Parathyroid adenoma (tissue), 2 donors: ENCODE results near the gene CHST12.

Experiments used
- H2AFZ ChIP-seq: fragments of 300-600 bp; sonication (generic); one replicate; pipeline ENCODE4 v1.7.0; 2017; ENCODE audit warnings: antibody characterized with exemption, mild to moderate bottlenecking
- H3K27ac ChIP-seq: fragments of 300-600 bp; sonication (generic); one replicate; pipeline ENCODE4 v1.7.0; 2017
- H3K27me3 ChIP-seq: fragments of 300-600 bp; sonication (generic); one replicate; pipeline ENCODE4 v1.7.0; 2017; ENCODE audit warnings: low read length; ENCODE audit not compliant: control insufficient read depth, insufficient read depth
- H3K36me3 ChIP-seq: fragments of 300-600 bp; sonication (generic); one replicate; pipeline ENCODE4 v1.7.0; 2017; ENCODE audit warnings: low read length; ENCODE audit not compliant: control insufficient read depth, insufficient read depth
- H3K4me1 ChIP-seq: fragments of 300-600 bp; sonication (generic); one replicate; pipeline ENCODE4 v1.7.0; 2017; ENCODE audit warnings: control low read depth
- H3K4me2 ChIP-seq: fragments of 300-600 bp; sonication (generic); one replicate; pipeline ENCODE4 v1.7.0; 2017; ENCODE audit warnings: low read length
- H3K4me3 ChIP-seq: fragments of 300-600 bp; sonication (generic); one replicate; pipeline ENCODE4 v1.7.0; 2017; ENCODE audit warnings: low read depth, low read length
- H3K79me2 ChIP-seq: fragments of 300-600 bp; sonication (generic); one replicate; pipeline ENCODE4 v1.7.0; 2017; ENCODE audit warnings: control low read depth
- H3K9ac ChIP-seq: fragments of 300-600 bp; sonication (generic); one replicate; pipeline ENCODE4 v1.7.0; 2017; ENCODE audit warnings: mild to moderate bottlenecking
- H3K9me3 ChIP-seq: fragments of 300-600 bp; sonication (generic); one replicate; pipeline ENCODE4 v1.7.0; 2017; ENCODE audit warnings: low read length; ENCODE audit not compliant: control insufficient read depth
- TF ChIP-seq, protein P1 (sequence below): fragments of 300-600 bp; sonication (generic); IDR thresholded peaks from one replicate; pipeline ENCODE4 v1.7.0; 2017; ENCODE audit warnings: antibody characterized with exemption, mild to moderate bottlenecking
- donor health status: primary hyperparathyroidism.

Gene CHST12

DNA sequence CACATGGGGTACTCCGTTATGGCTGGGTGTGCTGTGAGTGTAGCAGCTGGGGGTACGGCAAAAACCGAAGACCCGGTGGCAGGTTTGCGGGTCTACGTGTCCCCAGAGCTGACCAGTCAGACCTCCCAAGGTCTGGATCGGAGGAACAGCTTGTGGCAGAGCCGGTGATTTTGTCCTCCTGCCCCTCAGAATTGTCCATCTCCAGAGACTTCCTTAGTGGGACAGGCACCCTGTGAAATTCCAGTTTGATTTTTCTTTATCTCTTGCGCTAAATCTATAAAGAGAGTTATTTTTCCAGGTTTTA, 47.8 kb upstream of the CHST12 start:
- no peaks in the 10 kb centered on the region for H3K9me3 ChIP-seq
- peaks cover 6% of the 10 kb centered on the region for H3K4me1 ChIP-seq
- H3K4me3 ChIP-seq = peak overlapping the region; percentile 54
- H2AFZ ChIP-seq = peak overlapping the region; percentile 59
- H3K9ac ChIP-seq = peak overlapping the region; percentile 16
- peaks cover 46% of the 10 kb centered on the region for H3K79me2 ChIP-seq
- no peaks in the 10 kb centered on the region for H3K36me3 ChIP-seq
- no peak overlapping the region for H3K27ac ChIP-seq
- no peaks in the 10 kb centered on the region for H3K27me3 ChIP-seq
- H3K4me2 ChIP-seq = peak overlapping the region; percentile 79
- TF ChIP-seq, protein P1, sequence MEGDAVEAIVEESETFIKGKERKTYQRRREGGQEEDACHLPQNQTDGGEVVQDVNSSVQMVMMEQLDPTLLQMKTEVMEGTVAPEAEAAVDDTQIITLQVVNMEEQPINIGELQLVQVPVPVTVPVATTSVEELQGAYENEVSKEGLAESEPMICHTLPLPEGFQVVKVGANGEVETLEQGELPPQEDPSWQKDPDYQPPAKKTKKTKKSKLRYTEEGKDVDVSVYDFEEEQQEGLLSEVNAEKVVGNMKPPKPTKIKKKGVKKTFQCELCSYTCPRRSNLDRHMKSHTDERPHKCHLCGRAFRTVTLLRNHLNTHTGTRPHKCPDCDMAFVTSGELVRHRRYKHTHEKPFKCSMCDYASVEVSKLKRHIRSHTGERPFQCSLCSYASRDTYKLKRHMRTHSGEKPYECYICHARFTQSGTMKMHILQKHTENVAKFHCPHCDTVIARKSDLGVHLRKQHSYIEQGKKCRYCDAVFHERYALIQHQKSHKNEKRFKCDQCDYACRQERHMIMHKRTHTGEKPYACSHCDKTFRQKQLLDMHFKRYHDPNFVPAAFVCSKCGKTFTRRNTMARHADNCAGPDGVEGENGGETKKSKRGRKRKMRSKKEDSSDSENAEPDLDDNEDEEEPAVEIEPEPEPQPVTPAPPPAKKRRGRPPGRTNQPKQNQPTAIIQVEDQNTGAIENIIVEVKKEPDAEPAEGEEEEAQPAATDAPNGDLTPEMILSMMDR = no peak

DNA sequence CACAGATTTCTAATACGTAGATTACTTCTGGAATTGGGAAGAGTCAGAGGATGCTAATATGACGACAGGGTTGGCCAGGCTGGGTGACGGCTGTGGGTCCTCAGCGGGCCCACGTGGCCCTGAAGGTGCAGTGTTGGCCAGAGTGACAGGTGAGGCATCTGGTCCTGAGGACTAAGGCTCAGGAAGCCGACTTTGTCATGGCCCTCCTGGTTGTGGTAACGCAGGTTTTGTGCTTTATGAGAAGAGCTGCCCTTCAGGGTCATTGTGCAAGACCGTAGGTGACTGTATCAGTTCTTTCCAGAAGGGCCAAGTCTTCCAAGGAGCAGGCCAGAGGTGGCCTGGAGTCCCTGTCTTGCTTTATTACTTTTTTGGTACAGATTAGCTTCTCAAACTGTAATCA, 46.2 kb upstream of the CHST12 start:
- Histone ChIP-seq H3K9me3 (no peaks in the 10 kb centered on the region), H3K27me3 (no peaks in the 10 kb centered on the region), H3K27ac (no peak overlapping the region), H3K4me2 (no peak overlapping the region), H3K9ac (no peak overlapping the region), H3K79me2 (peaks cover 46% of the 10 kb centered on the region), H3K36me3 (no peaks in the 10 kb centered on the region), H3K4me3 (no peak overlapping the region), H3K4me1 (peaks cover 6% of the 10 kb centered on the region), H2AFZ (no peak overlapping the region)
- TF ChIP-seq, protein P1 = no peak

DNA sequence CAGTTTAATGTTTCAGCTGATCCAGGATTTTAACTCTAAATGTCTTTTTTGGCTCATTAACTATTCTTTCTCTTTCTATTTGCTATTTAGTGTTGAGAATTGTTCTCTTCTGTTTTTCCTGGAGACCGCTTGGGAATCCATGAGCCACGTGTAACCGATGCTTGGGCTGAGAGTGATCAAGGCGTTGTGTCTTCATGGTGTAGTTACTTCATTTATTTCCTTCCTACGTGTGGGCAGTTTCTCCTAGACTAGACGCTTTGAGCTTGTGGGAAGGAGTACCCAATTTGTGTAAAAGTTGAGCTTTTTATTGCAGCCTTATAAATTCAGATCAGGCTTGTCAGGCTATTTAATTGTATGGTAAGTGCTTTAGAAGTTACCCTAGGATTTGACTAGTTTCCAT, 45.8 kb upstream of the CHST12 start:
- no peak overlapping the region for H3K4me2 ChIP-seq
- peaks cover 6% of the 10 kb centered on the region for H3K4me1 ChIP-seq
- no peaks in the 10 kb centered on the region for H3K36me3 ChIP-seq
- TF ChIP-seq, protein P1 = no peak
- H3K9ac ChIP-seq = no peak overlapping the region
- no peak overlapping the region for H3K27ac ChIP-seq
- H3K27me3 ChIP-seq = no peaks in the 10 kb centered on the region
- no peak overlapping the region for H2AFZ ChIP-seq
- no peak overlapping the region for H3K4me3 ChIP-seq
- H3K9me3 ChIP-seq = no peaks in the 10 kb centered on the region
- H3K79me2 ChIP-seq = peaks cover 49% of the 10 kb centered on the region

DNA sequence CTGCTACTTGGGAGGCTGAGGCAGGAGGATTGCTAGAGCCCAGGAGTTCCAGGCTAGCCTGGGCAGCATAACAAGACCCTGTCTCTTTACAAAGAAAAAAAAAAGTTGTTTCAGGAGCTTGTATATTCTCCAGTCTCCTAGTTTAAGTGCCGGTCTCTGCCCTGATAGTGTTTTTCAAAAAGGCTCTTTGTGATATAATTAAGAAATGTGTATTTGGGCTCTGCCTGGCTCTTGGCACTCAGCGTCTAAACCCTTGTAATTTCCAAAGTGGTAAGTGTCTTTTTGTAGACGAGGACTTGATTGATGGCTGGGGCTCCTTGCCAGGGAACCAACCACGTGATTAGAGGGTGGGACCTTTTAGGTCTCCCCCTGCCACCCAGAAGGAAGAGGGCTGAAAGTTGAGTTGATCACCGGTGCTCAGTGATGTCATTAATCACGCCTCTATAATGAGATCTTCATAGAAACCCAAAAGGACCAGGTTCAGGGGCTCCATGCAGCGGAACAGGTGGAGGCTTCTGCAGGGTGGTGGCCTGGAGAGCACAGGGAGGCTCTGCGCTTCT, 44.4 kb upstream of the CHST12 start:
- peaks cover 48% of the 10 kb centered on the region for H3K79me2 ChIP-seq
- H3K27ac ChIP-seq = no peak overlapping the region
- H3K9ac ChIP-seq = no peak overlapping the region
- no peaks in the 10 kb centered on the region for H3K9me3 ChIP-seq
- no peak overlapping the region for H3K4me3 ChIP-seq
- no peaks in the 10 kb centered on the region for H3K36me3 ChIP-seq
- H3K4me1 ChIP-seq = peaks cover 6% of the 10 kb centered on the region
- TF ChIP-seq, protein P1 = no peak
- no peaks in the 10 kb centered on the region for H3K27me3 ChIP-seq
- H2AFZ ChIP-seq = no peak overlapping the region
- no peak overlapping the region for H3K4me2 ChIP-seq

DNA sequence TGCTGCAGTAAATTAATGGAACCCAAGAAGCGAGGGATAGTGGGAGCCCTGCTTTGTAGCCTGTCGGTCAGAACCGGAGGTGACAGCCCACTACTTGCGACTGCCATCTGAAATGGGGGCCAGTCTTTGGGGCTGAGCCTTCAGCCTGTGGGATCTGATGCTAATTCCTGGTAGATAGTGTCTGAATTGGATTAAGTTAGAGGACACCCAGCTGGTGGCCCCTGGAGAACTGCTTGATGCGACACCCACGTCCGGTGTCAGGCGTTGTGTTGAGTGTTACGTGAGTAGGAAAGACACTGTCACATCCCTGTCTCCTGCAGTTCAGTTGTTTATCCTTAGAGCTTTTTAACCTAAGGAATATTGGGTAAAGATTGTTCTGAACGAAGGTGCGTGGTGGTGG, 43.8 kb upstream of the CHST12 start:
- Histone ChIP-seq H2AFZ (no peak overlapping the region), H3K9ac (no peak overlapping the region), H3K27me3 (no peaks in the 10 kb centered on the region), H3K4me3 (no peak overlapping the region), H3K36me3 (no peaks in the 10 kb centered on the region), H3K79me2 (peaks cover 48% of the 10 kb centered on the region), H3K27ac (no peak overlapping the region), H3K4me2 (no peak overlapping the region), H3K9me3 (no peaks in the 10 kb centered on the region), H3K4me1 (peaks cover 6% of the 10 kb centered on the region)
- TF ChIP-seq, protein P1 = no peak
